Mesendoderm (in vitro differentiated cells): Measurements from ENCODE around the gene PA2G4.

Experiments
- DNase-seq: peaks from one replicate; pipeline ENCODE4 v3.0.0; 2013
- H2AK5ac ChIP-seq: 2 replicates; pipeline ENCODE4 v1.6.1; 2013; ENCODE audit warnings: low read length, inconsistent platforms
- H2BK120ac ChIP-seq: 2 replicates; pipeline ENCODE4 v1.6.1; 2013; ENCODE audit warnings: low read depth, mild to moderate bottlenecking, low read length, moderate library complexity, mixed read lengths
- H2BK15ac ChIP-seq: replicated peaks from 2 replicates; pipeline ENCODE4 v1.6.1; 2013; ENCODE audit warnings: low read depth, mild to moderate bottlenecking, moderate library complexity
- H2BK5ac ChIP-seq: 2 replicates; pipeline ENCODE4 v1.6.1; 2013; ENCODE audit warnings: low read length, inconsistent platforms
- H3K18ac ChIP-seq: 2 replicates; pipeline ENCODE4 v1.6.1; 2013; ENCODE audit warnings: mild to moderate bottlenecking, low read length, mixed read lengths
- H3K23ac ChIP-seq: one replicate; pipeline ENCODE4 v1.6.1; 2013; ENCODE audit warnings: low read length
- H3K27ac ChIP-seq: 2 replicates; pipeline ENCODE4 v1.5.1; 2013; ENCODE audit warnings: low read depth, mild to moderate bottlenecking, inconsistent platforms, low read length, moderate library complexity
- H3K27me3 ChIP-seq: 2 replicates; pipeline ENCODE4 v1.6.1; 2013; ENCODE audit warnings: low read length, control low read depth, mild to moderate bottlenecking, inconsistent platforms; ENCODE audit not compliant: insufficient read depth, poor library complexity
- H3K36me3 ChIP-seq: 2 replicates; pipeline ENCODE4 v1.6.1; 2013; ENCODE audit warnings: low read length, inconsistent platforms; ENCODE audit not compliant: control insufficient read depth, insufficient read depth
- H3K4ac ChIP-seq: one replicate; pipeline ENCODE4 v1.6.1; 2013; ENCODE audit warnings: low read depth, mild to moderate bottlenecking, low read length, moderate library complexity
- H3K4me1 ChIP-seq: 2 replicates; pipeline ENCODE4 v1.6.1; 2013; ENCODE audit warnings: low read depth, low read length, inconsistent platforms; ENCODE audit not compliant: control insufficient read depth
- H3K4me2 ChIP-seq: 2 replicates; pipeline ENCODE4 v1.6.1; 2013; ENCODE audit warnings: low read length
- H3K4me3 ChIP-seq: 2 replicates; pipeline ENCODE4 v1.5.1; 2013; ENCODE audit warnings: mild to moderate bottlenecking, low read length
- H3K56ac ChIP-seq: one replicate; pipeline ENCODE4 v1.6.1; 2013; ENCODE audit warnings: low read length
- H3K79me1 ChIP-seq: 2 replicates; pipeline ENCODE4 v1.6.1; 2013; ENCODE audit warnings: low read length, inconsistent platforms
- H3K79me2 ChIP-seq: 2 replicates; pipeline ENCODE4 v1.6.1; 2013; ENCODE audit warnings: mild to moderate bottlenecking, low read length; ENCODE audit not compliant: control insufficient read depth, insufficient read depth
- H3K9ac ChIP-seq: 2 replicates; pipeline ENCODE4 v1.6.1; 2013; ENCODE audit warnings: low read length, inconsistent platforms
- H4K5ac ChIP-seq: one replicate; pipeline ENCODE4 v1.6.1; 2013; ENCODE audit warnings: low read length
- H4K8ac ChIP-seq: one replicate; pipeline ENCODE4 v1.6.1; 2013; ENCODE audit warnings: low read depth, mild to moderate bottlenecking, control low read depth, low read length, moderate library complexity
- whole genome bisulfite sequencing: extraction: QIAGEN DNeasy Blood & Tissue Kit; methylation state at CpG from one replicate; pipeline ENCODE4 v1.1.7; 2013; ENCODE audit warnings: low lambda C conversion rate, missing lambda C conversion rate; ENCODE audit not compliant: insufficient coverage; ENCODE audit errors: extremely low coverage; 5-methylcytosine and 5-hydroxymethylcytosine counted together

Gene PA2G4

GRCh38 chr12:56134897-56135296 lies 30.5 kb downstream of the PA2G4 start:
- WGBS = no CpG with 5 or more reads among the region's 6 CpGs
- Histone ChIP-seq H4K5ac (no peak overlapping the region), H3K4ac (no peak overlapping the region), H2BK120ac (no peak overlapping the region), H3K18ac (no peak overlapping the region), H3K79me2 (no peaks in the 10 kb centered on the region), H3K4me3 (no peak overlapping the region), H3K4me2 (no peak overlapping the region), H2BK15ac (no peak overlapping the region), H3K36me3 (peaks cover 21% of the 10 kb centered on the region), H2BK5ac (no peak overlapping the region), H3K27me3 (no peaks in the 10 kb centered on the region), H3K4me1 (no peaks in the 10 kb centered on the region), H2AK5ac (no peak overlapping the region), H4K8ac (no peak overlapping the region), H3K23ac (no peak overlapping the region), H3K79me1 (peaks cover 4% of the 10 kb centered on the region), H3K9ac (no peak overlapping the region), H3K56ac (no peak overlapping the region), H3K27ac (no peak overlapping the region)
- DNase-seq = no peak

DNA sequence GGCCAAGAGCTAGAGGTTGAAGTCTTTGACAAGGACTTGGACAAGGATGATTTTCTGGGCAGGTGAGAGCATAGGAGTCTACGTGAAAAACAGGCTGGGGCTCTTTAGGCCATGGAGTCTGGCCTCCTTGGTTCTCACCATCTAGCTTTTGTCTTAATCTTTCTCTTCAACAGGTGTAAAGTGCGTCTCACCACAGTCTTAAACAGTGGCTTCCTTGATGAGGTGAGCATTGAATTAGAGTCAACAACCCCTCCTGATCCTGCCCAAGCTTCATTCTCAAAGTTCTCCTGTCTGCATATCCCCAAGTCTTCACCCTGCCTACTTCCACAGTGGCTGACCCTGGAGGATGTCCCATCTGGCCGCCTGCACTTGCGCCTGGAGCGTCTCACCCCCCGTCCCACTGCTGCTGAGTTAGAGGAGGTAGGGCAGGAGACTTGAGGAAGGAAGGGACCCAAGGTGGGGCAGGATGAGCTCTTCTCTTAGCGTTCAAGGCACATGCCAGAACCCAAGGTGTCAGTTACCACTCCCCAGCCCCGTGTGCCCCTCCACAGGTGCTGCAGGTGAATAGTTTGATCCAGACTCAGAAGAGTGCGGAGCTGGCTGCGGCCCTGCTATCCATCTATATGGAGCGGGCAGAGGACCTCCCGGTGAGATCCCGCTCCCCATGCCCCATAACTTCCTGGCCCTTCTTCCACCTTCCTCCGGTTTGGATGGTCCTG lies 33.7 kb downstream of the PA2G4 start:
- Histone ChIP-seq H3K36me3 (peaks cover 26% of the 10 kb centered on the region), H3K9ac (no peak overlapping the region)
- WGBS = no CpG with 5 or more reads among the region's 14 CpGs

GRCh38 chr12:56141946-56142784 lies 37.8 kb downstream of the PA2G4 start:
- H3K79me2 ChIP-seq = no peaks in the 10 kb centered on the region
- no peak overlapping the region for H2BK5ac ChIP-seq
- no peak overlapping the region for H3K18ac ChIP-seq
- no peaks in the 10 kb centered on the region for H3K27me3 ChIP-seq
- no peak overlapping the region for H3K23ac ChIP-seq
- H4K8ac ChIP-seq = no peak overlapping the region
- H3K36me3 ChIP-seq = peaks cover 24% of the 10 kb centered on the region
- no peak overlapping the region for H3K4me3 ChIP-seq
- no peak for DNase-seq
- no peak overlapping the region for H2AK5ac ChIP-seq
- H3K27ac ChIP-seq = no peak overlapping the region
- no peak overlapping the region for H2BK120ac ChIP-seq
- no peak overlapping the region for H2BK15ac ChIP-seq
- no peak overlapping the region for H3K4me2 ChIP-seq
- no CpG with 5 or more reads among the region's 19 CpGs for WGBS
- no peak overlapping the region for H3K9ac ChIP-seq
- H3K4me1 ChIP-seq = no peaks in the 10 kb centered on the region
- no peaks in the 10 kb centered on the region for H3K79me1 ChIP-seq
- no peak overlapping the region for H3K4ac ChIP-seq
- no peak overlapping the region for H4K5ac ChIP-seq
- H3K56ac ChIP-seq = no peak overlapping the region

More for the DNA sequence above, 33.7 kb downstream of the PA2G4 start:
- H2BK5ac ChIP-seq = no peak overlapping the region
- H4K8ac ChIP-seq = no peak overlapping the region
- no peak overlapping the region for H2BK15ac ChIP-seq
- no peaks in the 10 kb centered on the region for H3K4me1 ChIP-seq
- H3K18ac ChIP-seq = no peak overlapping the region
- H3K79me1 ChIP-seq = no peaks in the 10 kb centered on the region
- no peak overlapping the region for H3K56ac ChIP-seq
- DNase-seq = no peak
- no peak overlapping the region for H3K4ac ChIP-seq
- no peaks in the 10 kb centered on the region for H3K79me2 ChIP-seq
- no peak overlapping the region for H3K4me2 ChIP-seq
- no peak overlapping the region for H2BK120ac ChIP-seq
- H4K5ac ChIP-seq = no peak overlapping the region
- no peaks in the 10 kb centered on the region for H3K27me3 ChIP-seq
- no peak overlapping the region for H3K23ac ChIP-seq
- H3K4me3 ChIP-seq = no peak overlapping the region
- H3K27ac ChIP-seq = no peak overlapping the region
- no peak overlapping the region for H2AK5ac ChIP-seq

DNA sequence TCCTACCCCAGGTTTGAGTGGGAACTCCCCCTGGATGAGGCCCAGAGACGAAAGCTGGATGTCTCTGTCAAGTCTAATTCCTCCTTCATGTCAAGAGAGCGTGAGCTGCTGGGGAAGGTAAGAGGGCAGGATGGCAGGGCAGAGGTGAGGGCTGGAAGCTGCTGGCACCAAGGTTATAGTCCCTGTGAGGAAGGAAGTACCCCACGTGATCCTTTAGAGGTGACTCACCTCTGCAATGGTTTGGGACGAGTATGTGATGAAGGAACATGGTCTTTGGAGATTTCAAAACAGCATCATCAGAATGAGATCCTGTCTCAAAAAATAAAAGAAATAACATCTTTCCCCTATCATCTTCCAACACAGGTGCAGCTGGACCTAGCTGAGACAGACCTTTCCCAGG lies 38.9 kb downstream of the PA2G4 start:
- Histone ChIP-seq H3K9ac (no peak overlapping the region), H2AK5ac (no peak overlapping the region), H2BK120ac (no peak overlapping the region), H3K79me2 (no peaks in the 10 kb centered on the region), H3K27ac (no peak overlapping the region), H2BK15ac (no peak overlapping the region), H2BK5ac (no peak overlapping the region), H3K79me1 (no peaks in the 10 kb centered on the region), H3K56ac (no peak overlapping the region), H3K18ac (no peak overlapping the region), H3K4me3 (no peak overlapping the region), H3K36me3 (peaks cover 18% of the 10 kb centered on the region), H3K27me3 (no peaks in the 10 kb centered on the region), H3K23ac (no peak overlapping the region), H3K4me1 (no peaks in the 10 kb centered on the region), H3K4ac (no peak overlapping the region), H4K8ac (no peak overlapping the region), H3K4me2 (no peak overlapping the region), H4K5ac (no peak overlapping the region)
- no peak for DNase-seq
- WGBS = no CpG with 5 or more reads among the region's 4 CpGs

DNA sequence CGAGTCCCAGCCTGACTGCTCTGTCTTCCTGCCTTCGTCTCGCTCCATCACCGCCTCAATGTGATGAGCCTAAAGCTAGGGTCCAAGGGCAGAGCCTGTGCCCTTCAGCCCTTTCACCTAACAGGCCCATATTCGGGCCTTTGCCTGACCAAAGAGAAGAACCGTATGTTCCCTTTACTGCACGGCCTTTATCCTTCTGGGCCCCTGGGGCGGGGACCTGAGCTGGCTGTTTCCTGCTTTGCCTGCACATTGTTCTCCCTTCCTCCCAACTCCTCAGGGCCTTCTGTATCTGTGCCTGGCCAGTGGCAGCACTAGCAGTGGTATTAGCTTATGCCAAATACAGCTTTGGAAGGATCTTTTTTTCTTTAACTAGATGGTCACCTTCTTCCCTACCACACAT lies 39.5 kb downstream of the PA2G4 start:
- no peak overlapping the region for H3K4me2 ChIP-seq
- no peaks in the 10 kb centered on the region for H3K79me2 ChIP-seq
- H3K36me3 ChIP-seq = peaks cover 11% of the 10 kb centered on the region

More for the DNA sequence above, 39.5 kb downstream of the PA2G4 start:
- Histone ChIP-seq H4K8ac (no peak overlapping the region), H3K9ac (no peak overlapping the region), H3K56ac (no peak overlapping the region), H3K27ac (no peak overlapping the region), H2BK120ac (no peak overlapping the region), H3K18ac (no peak overlapping the region), H3K27me3 (no peaks in the 10 kb centered on the region), H3K4me1 (no peaks in the 10 kb centered on the region), H3K79me1 (no peaks in the 10 kb centered on the region), H2BK15ac (no peak overlapping the region), H3K4me3 (no peak overlapping the region), H2AK5ac (no peak overlapping the region), H3K23ac (no peak overlapping the region), H2BK5ac (no peak overlapping the region), H4K5ac (no peak overlapping the region), H3K4ac (no peak overlapping the region)
- WGBS = no CpG with 5 or more reads among the region's 8 CpGs
- DNase-seq = no peak
